Measurements from ENCODE around the gene LGALS3.

DNA sequence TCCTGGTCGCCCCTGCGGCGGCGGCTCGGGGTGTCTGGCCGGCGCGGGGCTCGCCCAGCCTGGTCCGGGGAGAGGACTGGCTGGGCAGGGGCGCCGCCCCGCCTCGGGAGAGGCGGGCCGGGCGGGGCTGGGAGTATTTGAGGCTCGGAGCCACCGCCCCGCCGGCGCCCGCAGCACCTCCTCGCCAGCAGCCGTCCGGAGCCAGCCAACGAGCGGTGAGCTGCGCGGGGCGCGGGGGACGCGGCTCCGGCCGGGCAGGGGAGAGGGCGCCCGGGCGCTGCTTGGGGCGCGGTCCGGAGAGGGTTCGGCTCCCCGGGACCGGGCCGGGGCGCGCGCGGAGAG, at the start of gene LGALS3:
- TF ChIP-seq, protein P1, sequence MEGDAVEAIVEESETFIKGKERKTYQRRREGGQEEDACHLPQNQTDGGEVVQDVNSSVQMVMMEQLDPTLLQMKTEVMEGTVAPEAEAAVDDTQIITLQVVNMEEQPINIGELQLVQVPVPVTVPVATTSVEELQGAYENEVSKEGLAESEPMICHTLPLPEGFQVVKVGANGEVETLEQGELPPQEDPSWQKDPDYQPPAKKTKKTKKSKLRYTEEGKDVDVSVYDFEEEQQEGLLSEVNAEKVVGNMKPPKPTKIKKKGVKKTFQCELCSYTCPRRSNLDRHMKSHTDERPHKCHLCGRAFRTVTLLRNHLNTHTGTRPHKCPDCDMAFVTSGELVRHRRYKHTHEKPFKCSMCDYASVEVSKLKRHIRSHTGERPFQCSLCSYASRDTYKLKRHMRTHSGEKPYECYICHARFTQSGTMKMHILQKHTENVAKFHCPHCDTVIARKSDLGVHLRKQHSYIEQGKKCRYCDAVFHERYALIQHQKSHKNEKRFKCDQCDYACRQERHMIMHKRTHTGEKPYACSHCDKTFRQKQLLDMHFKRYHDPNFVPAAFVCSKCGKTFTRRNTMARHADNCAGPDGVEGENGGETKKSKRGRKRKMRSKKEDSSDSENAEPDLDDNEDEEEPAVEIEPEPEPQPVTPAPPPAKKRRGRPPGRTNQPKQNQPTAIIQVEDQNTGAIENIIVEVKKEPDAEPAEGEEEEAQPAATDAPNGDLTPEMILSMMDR (optimal IDR thresholded peaks at IDR 0.05 in 1 of 3, IDR thresholded peaks at IDR 0.05 in 1 of 3, conservative IDR thresholded peaks at IDR 0.05 in 1 of 3; ENCODE audit: extremely low read depth in 1 of 3, insufficient read depth in 2 of 3, low read length in 3 of 3), result no peak
- no peak for TF ChIP-seq EZH2 (IDR thresholded peaks at IDR 0.05; ENCODE audit: low read length)

Measured in keratinocyte (primary cell).